PC-3 (cell line): ENCODE results near the gene KCNT1.

Experiments used
- CTCF ChIP-seq: fragments of 300-600 bp; sonication (generic); conservative IDR thresholded peaks from 2 replicates; pipeline ENCODE4 v1.5.1; 2017; ENCODE audit warnings: antibody characterized with exemption, low read depth, mild to moderate bottlenecking, low read length
- EZH2 ChIP-seq: fragments of 300-600 bp; sonication (generic); IDR thresholded peaks from one replicate; pipeline ENCODE4 v1.6.1; 2017; ENCODE audit warnings: antibody characterized with exemption, mild to moderate bottlenecking, low read length; ENCODE audit not compliant: unreplicated experiment
- EZH2phosphoT487 ChIP-seq: fragments of 300-600 bp; sonication (generic); IDR thresholded peaks from 2 replicates; pipeline ENCODE4 v1.6.1; 2018; ENCODE audit warnings: mild to moderate bottlenecking, antibody characterized with exemption, low read length, borderline replicate concordance

- TF ChIP-seq CTCF = no peak
- no peak for TF ChIP-seq EZH2
- no peak for TF ChIP-seq EZH2phosphoT487
Observed at GRCh38 chr9:135756576-135756975, 54.6 kb downstream of the KCNT1 start.
